ENCODE measurements around the gene TMEM184A. TPM values are rescaled to one million over a fixed set of nuclear protein-coding genes. Genes with fewer than 3 reads are reported as not detected.

The TMEM184A gene
- total and polyA plus RNA-seq, 2 of the 13 experiments (the other 11 are each of a cell fraction or from before 2014, with no cell fraction given) = 9.5 to 20.4 TPM

- no peaks in the 10 kb centered on the region for H3K79me2 ChIP-seq (ENCODE audit: insufficient read depth, low read length)
- no peak for ATAC-seq
- no peak overlapping the region for H3K4me3 ChIP-seq (replicated peaks in 1 of 3; ENCODE audit: insufficient read depth in 1 of 3, low read depth in 2 of 3, low read length in 3 of 3)
- peaks cover 8% of the 10 kb centered on the region; the same call in 1 of the 2 replicates for H3K9me3 ChIP-seq (ENCODE audit: low read length)
- no peak for FAIRE-seq
- intact Hi-C loops (cut with micrococcal nuclease; ENCODE audit: unreplicated experiment) (no loop called here), in situ Hi-C loops (cut with HindIII; ENCODE audit: extremely low pct_ligation_motif_present, low pct_unique_long_range_greater_than_20kb) (loop anchor here (10.0 to 25.0 kb wide), 2 partner anchors 169 to 626 kb away; no protein-coding TSS in a partner anchor)
- ChIA-PET CTCF (ENCODE audit: low intra/inter-chr PET ratio, low total read pairs) (no interaction called here), POLR2A (no interaction called here)
- no peak overlapping the region for H3K4me2 ChIP-seq (ENCODE audit: low read depth, low read length)
- TF ChIP-seq SIN3A (IDR thresholded peaks at IDR 0.05; ENCODE audit: borderline replicate concordance, low read depth, low read length) = no peak
- TF ChIP-seq NAIF1 (CRISPR knock-in tag; IDR thresholded peaks at IDR 0.05; ENCODE audit: borderline replicate concordance) = no peak
- TF ChIP-seq POLR2G (IDR thresholded peaks at IDR 0.05; ENCODE audit: low read depth, low read length) = no peak
- TF ChIP-seq JARID2 (CRISPR knock-in tag; IDR thresholded peaks at IDR 0.05; ENCODE audit: insufficient replicate concordance) = no peak
- no peak for TF ChIP-seq ZNF704 (CRISPR knock-in tag; IDR thresholded peaks at IDR 0.05; ENCODE audit: borderline replicate concordance)
- no peak overlapping the region for H3K27ac ChIP-seq (ENCODE audit: extremely low read length, insufficient read depth, low read length)
- no peak for DNase-seq (ENCODE audit: low spot score)
- H3K27me3 ChIP-seq (ENCODE audit: control insufficient read depth in 1 of 2, insufficient read depth in 2 of 2, low read length in 2 of 2) = peaks cover 4 to 57% of the 10 kb centered on the region in 2 experiments; a peak in 3 of 5 replicates
- H3K9ac ChIP-seq (ENCODE audit: insufficient read depth, low read depth, low read length) = no peak overlapping the region
- 70% methylated on average over 26 of the region's 34 CpGs for WGBS (ENCODE audit: low lambda C conversion rate)
- H3K36me3 ChIP-seq (replicated peaks in 1 of 2; ENCODE audit: control insufficient read depth in 1 of 2, insufficient read depth in 2 of 2, low read length in 2 of 2) = no peaks in the 10 kb centered on the region
- BruUV-seq (replicated peaks) = no TSS peak
- H4K20me1 ChIP-seq (ENCODE audit: insufficient read depth, low read length) = no peaks in the 10 kb centered on the region
- no peak overlapping the region for H2AFZ ChIP-seq (ENCODE audit: low read length)
- H3K4me1 ChIP-seq (ENCODE audit: insufficient read depth, low read length) = no peaks in the 10 kb centered on the region
These were observed 30.3 kb upstream of the TMEM184A start for GRCh38 chr7:1586126-1586826.

Data from HepG2 (cell line).